DMS53 (cell line): ENCODE results near the gene ATP5MG.
A peak's percentile ranks its signal among the peaks of the same experiment; 100 is the strongest.

Source experiments
- DNase-seq: peaks from one replicate; lab custom pipeline; 2025; lab: John Stamatoyannopoulos, UW

The ATP5MG gene

DNA sequence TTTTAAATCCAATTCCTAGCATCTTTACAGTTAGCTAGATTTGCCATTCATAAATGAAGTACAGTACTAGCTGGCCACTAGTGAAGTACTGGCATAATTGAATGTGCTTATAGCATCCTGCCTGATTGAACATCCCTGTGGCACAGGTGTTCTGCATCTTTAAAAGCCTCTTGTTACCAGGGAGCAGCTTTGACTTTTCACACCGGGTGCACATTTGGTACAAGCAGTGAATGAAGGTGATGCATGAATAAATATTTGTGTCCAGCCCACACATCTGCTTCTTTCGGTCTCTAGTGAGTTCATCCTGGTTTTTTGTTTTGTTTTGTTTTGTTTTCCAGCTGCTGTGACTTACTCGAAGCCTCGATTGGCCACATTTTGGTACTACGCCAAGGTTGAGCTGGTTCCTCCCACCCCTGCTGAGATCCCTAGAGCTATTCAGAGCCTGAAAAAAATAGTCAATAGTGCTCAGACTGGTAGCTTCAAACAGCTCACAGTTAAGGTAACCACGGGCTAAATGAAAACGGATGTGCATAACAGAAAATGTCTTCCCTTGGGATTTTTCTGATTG lies 5.3 kb downstream of the ATP5MG start:
- peak; percentile 57 for DNase-seq

- DNase-seq: peak; percentile 16
Measured at GRCh38 chr11:118410055-118410745, 8.8 kb downstream of the ATP5MG start.

DNA sequence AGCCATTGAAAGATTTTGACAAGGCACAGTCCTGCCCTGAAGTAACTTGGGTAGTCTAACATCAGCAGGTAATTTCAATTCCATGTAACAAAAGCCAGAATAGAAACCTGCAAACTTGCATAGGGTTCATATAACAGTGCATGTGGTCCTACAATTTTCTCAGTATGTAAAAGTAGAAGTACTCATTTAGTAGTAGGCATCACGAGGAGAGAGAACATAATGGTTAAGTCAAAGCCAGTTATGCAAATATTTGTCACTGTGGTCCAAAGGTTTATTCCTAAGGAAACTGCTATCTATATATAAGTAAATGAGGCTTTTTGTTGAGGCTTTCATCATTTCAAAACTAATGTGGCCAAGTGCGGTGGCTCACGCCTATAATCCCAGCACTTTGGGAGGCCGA lies 10.1 kb downstream of the ATP5MG start:
- DNase-seq: no peak

DNA sequence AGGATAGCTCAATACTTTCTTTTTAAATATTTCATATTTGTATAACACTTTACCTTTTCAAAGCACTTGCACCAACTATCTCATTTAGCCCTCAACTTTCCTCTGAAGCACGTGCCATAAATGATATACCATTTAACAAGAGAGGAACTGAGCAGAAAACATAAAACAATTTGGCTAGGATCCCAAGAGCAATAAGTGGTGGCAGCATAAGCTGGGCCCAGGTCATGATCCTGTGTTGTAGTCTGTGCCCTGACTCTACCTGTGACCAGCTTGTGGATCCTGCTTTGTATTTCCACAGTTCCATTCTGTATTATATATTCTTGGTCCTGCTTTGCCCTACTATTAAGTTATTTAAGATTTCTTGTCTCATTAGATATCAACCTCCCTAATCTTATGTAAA lies 11.5 kb downstream of the ATP5MG start:
- DNase-seq: no peak

DNA sequence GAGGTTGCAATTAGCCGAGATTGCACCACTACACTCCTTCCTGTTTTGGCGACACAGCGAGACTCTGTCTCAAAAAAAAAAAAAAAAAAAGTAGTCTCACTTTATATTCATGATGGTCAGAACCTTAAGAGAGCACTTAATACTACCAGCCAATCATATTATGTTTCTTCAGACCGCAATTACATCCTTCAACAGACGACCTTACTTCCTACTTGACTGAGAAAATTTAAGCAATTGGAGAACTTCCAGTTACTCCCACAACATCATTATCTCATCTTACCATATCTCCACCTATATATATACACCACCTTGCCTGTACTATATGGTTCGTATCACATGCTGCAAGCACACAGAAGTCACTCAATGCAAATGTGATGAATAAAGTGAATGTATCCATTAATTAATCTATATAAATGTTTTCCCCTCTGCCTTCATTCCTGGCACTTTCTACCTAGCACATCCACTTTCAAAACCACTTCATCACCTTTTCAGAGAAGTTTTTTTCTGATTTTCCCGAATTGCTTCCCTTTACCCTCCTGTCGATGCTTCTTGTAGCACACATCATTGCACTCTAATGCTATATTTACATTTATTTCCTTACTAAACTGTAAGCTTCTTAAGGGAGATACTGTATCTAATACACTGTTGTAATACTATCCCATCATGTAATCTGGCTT lies 13.8 kb downstream of the ATP5MG start:
- DNase-seq: no peak

DNA sequence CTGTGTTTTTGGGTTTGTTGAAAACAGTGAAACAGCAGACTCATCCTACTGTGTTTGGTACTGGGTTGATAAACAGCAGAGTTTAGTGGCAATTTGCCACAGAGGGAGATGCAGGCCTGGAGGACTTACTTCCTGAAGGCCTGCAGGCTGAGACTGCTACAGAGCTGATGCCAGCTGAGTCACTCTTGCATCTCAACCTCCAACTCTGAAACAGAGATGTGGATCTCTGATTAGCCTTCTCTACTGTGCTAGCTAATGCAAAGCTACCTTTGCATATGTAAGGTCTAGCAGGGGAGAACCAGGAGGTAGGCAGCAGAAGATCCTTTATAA lies 14.3 kb downstream of the ATP5MG start:
- peak; percentile 93 for DNase-seq

DNA sequence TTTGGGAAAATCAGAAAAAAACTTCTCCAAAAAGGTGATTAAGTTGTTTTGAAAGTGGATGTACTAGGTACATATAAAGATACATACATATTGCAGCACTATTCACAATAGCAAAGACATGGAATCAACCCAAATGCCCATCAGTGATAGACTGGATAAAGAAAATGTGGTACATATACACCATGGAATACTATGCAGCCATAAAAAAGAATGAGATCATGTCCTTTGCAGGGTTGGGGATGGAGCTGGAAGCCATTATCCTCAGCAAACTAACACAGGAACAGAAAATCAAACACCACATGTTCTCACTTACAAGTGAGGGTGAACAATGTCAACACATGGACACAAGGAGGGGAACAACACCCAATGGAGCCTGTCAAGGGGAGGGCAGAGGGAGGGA lies 15.5 kb downstream of the ATP5MG start:
- DNase-seq: peak; percentile 43

GRCh38 chr11:118417801-118418200 lies 16.4 kb downstream of the ATP5MG start:
- no peak for DNase-seq

DNA sequence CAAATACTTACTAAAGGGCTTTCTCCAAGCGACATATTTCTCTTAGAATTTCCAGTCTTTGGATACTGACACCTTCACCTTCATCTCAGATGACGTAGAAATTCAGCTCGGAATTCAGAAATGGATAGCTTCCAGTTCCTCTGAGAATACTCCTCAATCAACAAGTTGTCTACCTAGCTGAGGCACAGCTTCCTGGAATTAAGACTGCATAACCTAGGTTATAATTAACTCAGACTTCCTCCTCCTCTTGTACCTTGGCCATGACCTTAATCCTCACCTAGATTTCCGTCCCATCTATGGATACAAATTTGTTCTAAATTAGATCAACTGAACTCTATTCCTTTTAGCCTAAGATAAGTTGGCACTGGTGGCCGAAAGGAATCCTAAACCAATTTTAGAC lies 17.4 kb downstream of the ATP5MG start:
- peak; percentile 16 for DNase-seq

DNA sequence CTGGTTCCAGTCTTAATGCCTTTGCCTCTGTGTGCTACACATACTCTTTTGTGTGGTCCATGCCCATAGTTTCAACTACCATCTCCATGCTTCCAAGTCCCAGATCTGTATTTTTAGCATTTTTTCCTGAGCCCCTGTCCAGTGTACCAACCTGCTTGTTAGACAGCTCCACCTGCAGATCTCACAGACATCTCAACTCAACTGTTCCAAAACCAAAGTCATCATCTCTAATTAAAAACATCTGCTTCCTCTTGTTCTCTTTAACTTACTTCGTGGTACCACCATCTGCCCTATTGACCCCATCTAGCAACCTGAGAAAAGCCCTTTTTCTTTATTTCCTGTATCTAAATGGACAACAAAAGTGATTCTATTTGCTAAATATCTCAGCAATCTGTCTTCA lies 26.3 kb downstream of the ATP5MG start:
- no peak for DNase-seq

GRCh38 chr11:118430956-118431355 lies 29.6 kb downstream of the ATP5MG start:
- DNase-seq: no peak

DNA sequence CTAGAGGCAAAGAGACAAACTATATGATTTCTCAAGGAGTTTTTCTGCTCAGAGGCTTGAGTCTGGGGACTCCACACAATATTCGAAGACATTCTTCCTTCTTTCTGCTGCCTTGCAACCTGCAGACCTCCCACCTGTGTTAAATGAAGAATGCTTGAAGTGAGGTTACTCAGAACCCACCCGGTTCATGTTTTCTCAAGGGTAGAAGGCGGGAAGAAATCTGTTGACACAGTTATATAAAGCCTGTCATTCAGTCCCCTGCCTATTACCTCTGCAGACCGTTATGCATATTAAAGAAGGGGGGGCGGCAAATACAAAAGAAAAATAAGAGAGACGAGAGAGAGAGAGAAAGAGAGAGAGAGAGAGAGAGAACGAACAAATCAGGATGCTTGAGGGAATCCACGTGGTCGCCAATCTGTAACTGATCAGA lies 32.7 kb downstream of the ATP5MG start:
- no peak for DNase-seq

GRCh38 chr11:118434553-118435289 lies 33.3 kb downstream of the ATP5MG start:
- DNase-seq: peak; percentile 71

GRCh38 chr11:118435290-118435892 lies 34.0 kb downstream of the ATP5MG start:
- DNase-seq: peak; percentile 87

DNA sequence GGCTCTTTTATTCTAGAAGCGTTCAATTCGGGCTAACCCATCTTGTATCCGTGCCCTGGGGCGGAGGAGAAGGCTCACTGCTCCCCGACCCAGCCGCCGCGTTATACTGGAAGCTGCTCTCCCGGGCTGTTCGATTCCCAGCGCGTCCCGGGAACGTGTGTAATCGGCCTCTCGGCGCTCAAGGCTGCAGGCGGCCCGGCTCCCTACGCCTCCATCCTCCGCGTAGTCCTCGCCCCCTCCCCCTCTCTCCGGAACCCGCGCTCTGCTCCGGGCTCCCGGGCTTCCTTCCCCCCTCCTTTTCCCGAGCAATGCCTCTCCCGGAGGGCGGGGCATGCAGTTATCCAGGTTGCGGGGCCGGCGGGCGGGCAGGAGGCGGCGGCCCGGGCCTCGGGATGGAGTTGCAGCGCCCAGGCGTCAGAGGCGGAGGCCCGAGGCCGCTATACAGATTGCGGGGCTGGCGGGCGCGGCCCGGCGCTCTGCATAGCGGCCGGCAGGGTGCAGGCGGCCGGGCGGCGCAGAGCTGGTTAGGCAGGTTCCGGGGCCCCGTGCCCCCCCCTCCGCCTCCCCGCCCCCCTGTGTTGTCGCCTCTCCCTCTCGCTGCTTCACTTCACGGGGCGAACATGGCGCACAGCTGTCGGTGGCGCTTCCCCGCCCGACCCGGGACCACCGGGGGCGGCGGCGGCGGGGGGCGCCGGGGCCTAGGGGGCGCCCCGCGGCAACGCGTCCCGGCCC lies 34.7 kb downstream of the ATP5MG start, which contains the start of gene KMT2A:
Gene KMT2A (plus strand): TSS at position 600 of the 732 bp plus-strand sequence. CDS start 21 bp downstream, at position 621.
- peak; percentile 99 for DNase-seq

DNA sequence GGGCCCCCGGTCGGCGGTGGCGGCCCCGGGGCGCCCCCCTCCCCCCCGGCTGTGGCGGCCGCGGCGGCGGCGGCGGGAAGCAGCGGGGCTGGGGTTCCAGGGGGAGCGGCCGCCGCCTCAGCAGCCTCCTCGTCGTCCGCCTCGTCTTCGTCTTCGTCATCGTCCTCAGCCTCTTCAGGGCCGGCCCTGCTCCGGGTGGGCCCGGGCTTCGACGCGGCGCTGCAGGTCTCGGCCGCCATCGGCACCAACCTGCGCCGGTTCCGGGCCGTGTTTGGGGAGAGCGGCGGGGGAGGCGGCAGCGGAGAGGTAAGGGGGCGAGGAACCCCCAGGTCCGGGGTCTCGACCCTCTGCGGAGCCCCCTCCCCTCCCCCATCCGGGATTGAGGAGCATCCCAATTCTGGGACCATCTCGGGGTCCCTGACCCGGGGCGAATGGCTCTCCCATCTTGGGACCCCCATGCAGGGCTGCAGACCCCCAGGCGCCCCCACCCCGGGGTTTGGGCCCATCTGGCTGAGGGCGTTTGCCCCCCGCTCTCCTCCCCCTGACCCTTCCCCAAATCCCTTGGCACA lies 35.3 kb downstream of the ATP5MG start:
- DNase-seq: peak; percentile 68

GRCh38 chr11:118437208-118438125 lies 36.1 kb downstream of the ATP5MG start:
- DNase-seq: peak; percentile 79

DNA sequence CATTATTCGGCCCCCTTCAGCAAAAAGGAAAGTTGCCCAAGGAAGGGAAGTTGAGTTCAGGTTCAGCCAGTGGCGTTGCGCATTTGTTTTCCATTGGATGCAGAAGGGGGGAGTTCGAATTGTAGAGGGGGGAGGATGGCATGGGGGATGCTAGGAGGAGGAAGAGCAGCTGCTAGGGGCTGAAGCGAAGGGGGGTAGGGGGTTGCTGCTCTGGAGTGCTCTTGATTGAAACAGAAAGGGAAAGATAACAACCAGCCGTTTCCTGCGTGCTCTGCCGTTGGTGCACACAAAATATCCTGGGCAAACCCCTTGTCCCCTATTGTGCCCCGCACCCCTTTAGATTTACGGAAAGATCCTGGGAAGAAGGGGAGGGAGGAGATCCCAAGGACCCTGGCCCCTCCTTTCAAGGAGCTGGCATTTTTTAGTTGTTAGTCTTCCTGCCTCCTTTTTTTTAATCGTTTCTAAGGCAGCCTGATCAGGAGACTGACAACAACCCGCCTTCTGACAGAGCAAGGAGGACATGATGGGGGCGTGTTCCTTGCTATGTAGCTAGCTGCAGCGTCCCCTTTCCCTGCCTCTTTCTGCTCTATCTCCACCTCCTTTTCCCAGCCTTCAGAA lies 37.0 kb downstream of the ATP5MG start:
- peak; percentile 37 for DNase-seq

GRCh38 chr11:118439646-118440045 lies 38.2 kb downstream of the ATP5MG start:
- no peak for DNase-seq
